Measurements from ENCODE around the gene PRTFDC1. TPM values are rescaled to one million over a fixed set of nuclear protein-coding genes. Genes with fewer than 3 reads are reported as not detected.
A peak's percentile ranks its signal among the peaks of the same experiment; 100 is the strongest.

PRTFDC1 gene
- total and polyA plus RNA-seq, 2 donors from 2014 or later = 3.8 to 6.1 TPM

- no peaks in the 10 kb centered on the region for H3K4me1 ChIP-seq (ENCODE audit: control insufficient read depth in 2 of 3, insufficient read depth in 2 of 3, low read depth in 1 of 3, low read length in 3 of 3)
- H3K9ac ChIP-seq (ENCODE audit: low read length in 3 of 3) = no peak overlapping the region
- intact Hi-C loops (cut with DNase I) = no loop called here
- no peaks in the 10 kb centered on the region for H3K36me3 ChIP-seq (ENCODE audit: control insufficient read depth in 2 of 3, insufficient read depth in 3 of 3, low read length in 3 of 3)
- no peak for TF ChIP-seq CTCF (IDR thresholded peaks at IDR 0.05; ENCODE audit: borderline replicate concordance, extremely low read depth, insufficient read depth)
- no peaks in the 10 kb centered on the region for H3K9me3 ChIP-seq (ENCODE audit: control insufficient read depth in 2 of 3, insufficient read depth in 1 of 3, low read length in 3 of 3)
- FAIRE-seq = no peak
- no peak overlapping the region for H3K4me3 ChIP-seq (ENCODE audit: low read length in 3 of 3)
- H3K27ac ChIP-seq (ENCODE audit: low read depth in 2 of 2, low read length in 2 of 2) = no peak overlapping the region
- H3K27me3 ChIP-seq (ENCODE audit: control insufficient read depth, insufficient read depth, low read length) = no peaks in the 10 kb centered on the region
- no peak for DNase-seq
These were observed 93.8 kb downstream of the PRTFDC1 start for GRCh38 chr10:24858288-24859270.

- DNase-seq (peak in 3 of 5 donors; percentile 46 to 70 (median 57)), FAIRE-seq (no peak)
- Histone ChIP-seq H3K9ac (ENCODE audit: low read length in 3 of 3) (no peak overlapping the region), H3K27ac (ENCODE audit: low read depth in 2 of 2, low read length in 2 of 2) (no peak overlapping the region), H3K9me3 (ENCODE audit: control insufficient read depth in 2 of 3, insufficient read depth in 1 of 3, low read length in 3 of 3) (no peaks in the 10 kb centered on the region), H3K36me3 (ENCODE audit: control insufficient read depth in 2 of 3, insufficient read depth in 3 of 3, low read length in 3 of 3) (no peaks in the 10 kb centered on the region), H3K27me3 (ENCODE audit: control insufficient read depth, insufficient read depth, low read length) (no peaks in the 10 kb centered on the region), H3K4me1 (ENCODE audit: control insufficient read depth in 2 of 3, insufficient read depth in 2 of 3, low read depth in 1 of 3, low read length in 3 of 3) (no peaks in the 10 kb centered on the region), H3K4me3 (ENCODE audit: low read length in 3 of 3) (no peak overlapping the region)
- no peak for TF ChIP-seq CTCF (IDR thresholded peaks at IDR 0.05; ENCODE audit: borderline replicate concordance, extremely low read depth, insufficient read depth)
- intact Hi-C loops (cut with DNase I) = no loop called here
These were observed 95.2 kb downstream of the PRTFDC1 start for GRCh38 chr10:24857031-24857725.

GRCh38 chr10:24854256-24854655 is 98.2 kb downstream of the PRTFDC1 start:
- no peak overlapping the region for H3K4me3 ChIP-seq (ENCODE audit: low read length in 3 of 3)
- no peak overlapping the region for H3K9ac ChIP-seq (ENCODE audit: low read length in 3 of 3)
- no peaks in the 10 kb centered on the region for H3K36me3 ChIP-seq (ENCODE audit: control insufficient read depth in 2 of 3, insufficient read depth in 3 of 3, low read length in 3 of 3)
- intact Hi-C loops (cut with DNase I) = no loop called here
- FAIRE-seq = no peak
- no peaks in the 10 kb centered on the region for H3K27me3 ChIP-seq (ENCODE audit: control insufficient read depth, insufficient read depth, low read length)
- H3K4me1 ChIP-seq (ENCODE audit: control insufficient read depth in 2 of 3, insufficient read depth in 2 of 3, low read depth in 1 of 3, low read length in 3 of 3) = no peaks in the 10 kb centered on the region
- DNase-seq = no peak
- no peak for TF ChIP-seq CTCF (IDR thresholded peaks at IDR 0.05; ENCODE audit: borderline replicate concordance, extremely low read depth, insufficient read depth)
- no peak overlapping the region for H3K27ac ChIP-seq (ENCODE audit: low read depth in 2 of 2, low read length in 2 of 2)
- H3K9me3 ChIP-seq (ENCODE audit: control insufficient read depth in 2 of 3, insufficient read depth in 1 of 3, low read length in 3 of 3) = no peaks in the 10 kb centered on the region
